Activated T-cell treated with anti-CD3 and anti-CD28 coated beads for 48 hours (primary cell): ENCODE results near the gene WSCD2.

Experiments
- DNase-seq: peaks from one replicate; pipeline ENCODE4 v3.0.0-alpha.2; 2020; ENCODE audit warnings: low read depth

WSCD2 gene

DNA sequence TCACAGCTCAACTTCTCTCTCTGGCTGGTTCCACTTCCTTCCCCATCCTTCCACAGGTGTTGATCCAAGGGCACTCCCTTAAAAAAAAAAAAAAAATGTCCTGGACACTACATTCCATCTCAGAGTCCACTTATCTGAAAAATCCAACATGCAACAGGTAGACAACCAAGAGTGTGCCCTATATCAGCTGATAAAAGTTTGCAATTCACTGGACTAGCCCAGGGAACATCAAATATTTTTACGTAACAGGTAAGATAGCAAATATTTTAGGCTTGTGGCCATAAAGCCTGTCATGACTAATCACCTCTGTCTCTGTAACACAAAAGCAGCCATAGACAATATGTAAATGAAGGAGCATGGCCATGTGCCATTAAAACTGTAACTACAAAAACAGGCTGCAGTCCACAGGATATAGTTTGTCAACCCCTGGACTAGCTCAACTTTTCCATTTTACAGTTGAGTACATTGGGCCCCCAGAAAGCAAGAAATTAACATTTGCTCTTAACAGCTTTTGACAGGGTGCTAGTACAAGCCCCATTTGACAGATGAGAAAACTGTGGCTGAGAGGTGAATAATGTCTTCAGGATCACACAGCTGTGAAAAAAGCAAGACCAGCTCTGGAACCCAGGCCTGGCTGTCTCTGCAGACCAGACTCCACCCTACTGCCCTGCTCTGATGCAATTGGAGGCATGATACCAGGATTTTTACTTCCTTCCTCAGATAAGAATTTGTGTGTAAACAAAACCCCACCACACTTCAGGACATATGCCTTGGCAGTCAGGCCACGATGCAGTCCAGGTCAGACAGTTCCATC is 141.2 kb downstream of the WSCD2 start:
- DNase-seq = no peak

DNA sequence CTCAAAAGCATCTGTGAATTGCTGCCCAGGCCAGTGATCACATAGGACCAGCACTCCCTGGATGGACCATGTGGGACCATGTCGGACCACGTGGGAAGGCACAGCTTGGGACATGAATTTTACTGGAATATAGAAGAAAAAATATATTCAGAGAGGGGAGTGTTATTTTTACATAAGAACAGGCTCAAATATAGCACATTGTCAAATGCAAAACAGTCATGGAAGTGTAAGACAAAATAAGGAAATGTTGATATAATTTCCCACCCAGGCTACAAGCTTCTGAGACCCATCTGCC is 141.7 kb downstream of the WSCD2 start:
- DNase-seq = no peak

- DNase-seq = no peak
Measured at GRCh38 chr12:108271951-108272872, 143.1 kb downstream of the WSCD2 start.

DNA sequence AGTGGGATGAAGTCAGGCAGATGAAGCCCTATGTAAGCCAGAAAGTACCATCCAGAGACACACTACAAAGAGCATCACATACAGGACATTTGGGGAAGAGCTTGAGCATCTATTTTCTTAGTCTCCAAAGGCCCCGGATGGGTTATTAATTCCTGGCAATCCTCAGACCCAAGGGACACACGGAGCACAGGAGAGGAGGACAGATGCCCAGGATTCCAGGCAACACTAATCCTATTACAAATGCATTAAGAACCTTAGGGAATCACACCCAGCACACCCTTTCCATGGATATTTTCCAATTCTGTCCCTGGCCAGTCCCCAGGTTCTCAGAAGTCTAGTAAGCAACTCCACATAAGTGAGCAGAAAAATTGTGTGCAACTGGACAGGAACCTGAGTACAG is 144.1 kb downstream of the WSCD2 start:
- DNase-seq = no peak

DNA sequence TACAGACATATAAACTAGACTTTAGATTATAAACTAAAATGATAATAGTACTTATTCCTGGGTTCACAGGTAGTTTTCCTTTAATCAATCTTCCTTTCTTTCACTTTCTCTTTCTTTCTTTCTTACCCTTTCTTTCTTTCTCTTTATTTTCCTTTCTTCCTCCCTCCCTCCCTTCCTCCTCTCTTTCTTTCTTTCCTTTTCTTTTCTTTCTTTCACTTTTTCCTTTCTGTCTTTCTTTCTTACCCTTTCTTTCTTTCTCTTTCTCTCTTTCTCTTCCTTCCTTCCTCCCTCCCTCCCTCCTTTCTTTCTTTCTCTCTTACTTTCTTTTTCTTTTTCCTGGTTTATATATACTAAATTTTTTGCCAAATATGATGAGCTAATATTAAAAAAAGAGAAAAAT is 148.5 kb downstream of the WSCD2 start:
- DNase-seq = no peak

DNA sequence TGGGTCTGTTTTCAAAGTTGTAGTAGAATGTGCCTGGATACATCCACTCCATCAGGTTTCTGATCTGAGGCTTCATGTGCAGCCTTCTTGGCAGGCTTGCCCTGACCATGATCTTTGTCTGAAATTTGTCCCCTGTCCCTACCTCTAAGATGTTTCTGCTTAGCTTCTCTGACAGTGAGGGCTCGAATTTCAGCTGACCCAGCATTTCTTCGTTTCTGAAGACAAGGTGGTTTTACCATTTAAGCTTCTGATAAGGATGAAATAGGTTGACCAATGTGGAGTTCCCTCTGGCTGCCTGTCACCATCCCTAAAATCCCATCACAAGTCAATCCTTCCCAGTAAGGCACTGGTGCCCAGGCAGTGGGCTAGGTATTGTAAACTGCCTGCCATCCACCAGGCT is 153.1 kb downstream of the WSCD2 start:
- DNase-seq = no peak

DNA sequence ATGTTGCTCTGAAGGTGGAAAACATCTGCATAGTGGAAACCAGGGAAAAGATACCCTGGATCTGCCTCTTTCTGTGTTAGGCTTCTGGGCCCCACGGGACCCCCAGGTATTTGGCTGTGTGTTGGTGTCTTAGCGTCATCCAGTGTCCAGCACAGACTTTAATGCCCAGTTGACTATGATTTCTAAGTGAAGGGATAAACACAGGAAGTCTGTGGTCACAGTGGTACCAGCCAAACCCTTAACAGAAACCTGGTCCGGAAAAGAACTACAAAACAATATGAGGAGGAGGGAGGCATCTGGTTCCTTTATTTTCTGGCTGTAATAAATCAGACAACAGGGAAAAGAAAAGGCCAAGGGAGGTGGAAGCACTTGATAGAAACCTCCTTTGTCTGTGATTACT is 153.6 kb downstream of the WSCD2 start:
- DNase-seq = no peak

DNA sequence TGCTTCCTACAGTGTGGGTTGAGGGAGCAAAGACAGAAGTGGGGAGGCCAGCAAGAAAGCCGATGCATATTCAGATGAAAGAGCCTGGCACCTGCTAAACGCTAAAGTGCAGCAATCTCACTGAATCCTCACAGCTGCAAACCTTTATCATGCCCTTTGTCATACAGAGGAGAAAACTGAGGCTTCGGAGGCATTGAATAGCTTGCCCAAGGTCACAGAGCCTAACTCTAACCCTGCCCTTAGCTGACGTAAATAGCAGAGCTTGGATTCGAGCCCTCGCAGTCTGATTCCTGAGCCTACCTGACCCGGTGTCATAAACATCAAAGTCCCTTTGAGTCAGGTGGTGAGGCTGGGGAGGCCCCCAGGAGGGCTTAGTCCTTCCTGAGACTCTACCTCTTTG is 155.1 kb downstream of the WSCD2 start:
- no peak for DNase-seq

- DNase-seq = no peak
Measured at GRCh38 chr12:108285016-108285415, 155.9 kb downstream of the WSCD2 start.

DNA sequence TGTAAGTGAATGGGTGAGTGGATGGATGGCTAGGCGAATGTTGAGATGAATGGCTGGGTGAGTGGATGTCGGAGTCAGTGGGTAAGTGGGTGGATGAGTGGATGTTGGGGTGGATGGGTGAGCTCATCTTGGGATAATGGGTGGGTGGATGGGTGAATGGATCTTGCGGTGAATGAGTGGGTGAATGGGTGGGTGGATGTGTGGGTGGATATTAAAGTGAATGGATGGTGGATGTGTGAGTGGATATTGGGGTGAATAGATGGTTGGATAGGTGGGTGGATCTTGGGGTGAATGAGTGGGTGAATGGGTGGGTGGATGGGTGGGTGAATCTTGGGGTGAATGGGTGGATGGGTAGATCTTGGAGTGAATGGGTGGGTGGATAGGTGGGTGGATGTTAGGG is 158.1 kb downstream of the WSCD2 start:
- DNase-seq = no peak

GRCh38 chr12:108289350-108290161 is 160.5 kb downstream of the WSCD2 start:
- DNase-seq = no peak

- DNase-seq = no peak
Measured at GRCh38 chr12:108295641-108296040, 166.6 kb downstream of the WSCD2 start.

DNA sequence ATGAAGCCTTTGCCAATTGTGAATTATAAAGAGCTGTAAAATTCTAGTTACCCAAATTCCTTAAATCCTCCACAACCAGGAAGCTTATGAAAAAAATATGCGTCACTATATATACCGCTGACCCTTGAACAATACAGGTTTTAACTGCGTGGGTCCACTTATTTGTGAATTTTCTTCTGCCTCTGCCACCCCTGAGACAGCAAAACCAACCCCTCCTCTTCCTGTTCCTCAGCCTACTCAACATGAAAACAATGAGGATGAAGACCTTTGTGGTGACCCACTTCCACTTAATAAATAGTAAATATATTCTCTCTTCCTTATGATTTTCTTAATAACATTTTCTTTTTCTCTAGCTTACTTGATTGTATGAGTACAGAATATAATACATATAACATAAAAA is 167.9 kb downstream of the WSCD2 start:
- no peak for DNase-seq

DNA sequence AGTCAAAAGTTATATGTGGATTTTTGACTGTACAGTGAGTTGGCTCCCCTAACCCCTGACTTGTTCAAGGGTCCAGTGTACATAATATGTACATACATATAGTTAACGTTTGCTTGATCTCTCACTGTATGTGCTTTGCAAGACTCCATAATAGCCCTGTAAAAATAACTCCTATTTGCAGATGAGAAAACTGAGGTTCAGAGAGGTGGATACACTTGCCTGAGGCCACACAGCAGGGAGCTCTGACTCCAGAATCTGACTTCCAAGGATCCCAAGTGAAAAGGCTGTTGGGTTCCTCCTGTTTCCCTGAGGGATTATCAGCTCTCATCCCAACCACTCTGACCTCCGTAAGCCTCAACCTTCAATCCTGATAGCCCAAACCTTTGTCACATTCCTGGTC is 168.3 kb downstream of the WSCD2 start:
- no peak for DNase-seq

GRCh38 chr12:108297895-108298760 is 169.0 kb downstream of the WSCD2 start:
- no peak for DNase-seq

GRCh38 chr12:108298761-108299275 is 169.7 kb downstream of the WSCD2 start:
- no peak for DNase-seq

- DNase-seq = no peak
Measured at GRCh38 chr12:108299516-108299915, 170.4 kb downstream of the WSCD2 start.
